Measurements from ENCODE around the gene PI4K2A.

DNA sequence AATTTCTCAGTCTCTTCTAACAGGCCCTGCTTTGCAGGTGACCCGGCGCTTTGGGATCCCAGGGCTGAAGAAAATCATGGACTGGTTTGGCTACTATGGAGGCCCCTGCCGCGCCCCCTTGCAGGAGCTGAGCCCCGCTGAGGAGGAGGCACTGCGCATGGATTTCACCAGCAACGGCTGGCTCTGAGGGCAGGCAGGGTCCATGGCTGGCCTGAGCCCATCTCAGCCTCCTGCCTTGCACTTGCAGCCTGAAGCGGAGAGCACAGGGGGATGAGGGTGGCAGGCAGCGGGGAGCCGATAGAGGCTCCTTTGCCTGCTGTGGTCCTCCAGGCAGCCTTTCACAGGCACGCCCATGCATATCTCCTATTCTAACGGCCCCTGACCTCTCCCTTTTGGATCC is 29.0 kb upstream of the PI4K2A start:
- TF ChIP-seq, protein P1, sequence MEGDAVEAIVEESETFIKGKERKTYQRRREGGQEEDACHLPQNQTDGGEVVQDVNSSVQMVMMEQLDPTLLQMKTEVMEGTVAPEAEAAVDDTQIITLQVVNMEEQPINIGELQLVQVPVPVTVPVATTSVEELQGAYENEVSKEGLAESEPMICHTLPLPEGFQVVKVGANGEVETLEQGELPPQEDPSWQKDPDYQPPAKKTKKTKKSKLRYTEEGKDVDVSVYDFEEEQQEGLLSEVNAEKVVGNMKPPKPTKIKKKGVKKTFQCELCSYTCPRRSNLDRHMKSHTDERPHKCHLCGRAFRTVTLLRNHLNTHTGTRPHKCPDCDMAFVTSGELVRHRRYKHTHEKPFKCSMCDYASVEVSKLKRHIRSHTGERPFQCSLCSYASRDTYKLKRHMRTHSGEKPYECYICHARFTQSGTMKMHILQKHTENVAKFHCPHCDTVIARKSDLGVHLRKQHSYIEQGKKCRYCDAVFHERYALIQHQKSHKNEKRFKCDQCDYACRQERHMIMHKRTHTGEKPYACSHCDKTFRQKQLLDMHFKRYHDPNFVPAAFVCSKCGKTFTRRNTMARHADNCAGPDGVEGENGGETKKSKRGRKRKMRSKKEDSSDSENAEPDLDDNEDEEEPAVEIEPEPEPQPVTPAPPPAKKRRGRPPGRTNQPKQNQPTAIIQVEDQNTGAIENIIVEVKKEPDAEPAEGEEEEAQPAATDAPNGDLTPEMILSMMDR (IDR thresholded peaks at IDR 0.05; ENCODE audit: low read depth, low read length): no peak
- no peak for TF ChIP-seq EZH2phosphoT487 (IDR thresholded peaks at IDR 0.05; ENCODE audit: low read depth)
